GM12874 (cell line): ENCODE results near the gene LRRFIP1.

Source experiments
- CTCF ChIP-seq: IDR thresholded peaks from 2 replicates; pipeline ENCODE4 v1.5.1; 2011; ENCODE audit warnings: low read depth, mild to moderate bottlenecking, control low read depth, low read length, moderate library complexity; ENCODE audit not compliant: insufficient read depth

Gene LRRFIP1

GRCh38 chr2:237629188-237629534, 1.8 kb downstream of the LRRFIP1 start:
- no peak for TF ChIP-seq CTCF

GRCh38 chr2:237629739-237630138, 2.4 kb downstream of the LRRFIP1 start:
- TF ChIP-seq CTCF, result no peak

- TF ChIP-seq CTCF, result no peak
These were observed 3.0 kb downstream of the LRRFIP1 start for GRCh38 chr2:237630216-237631000.

GRCh38 chr2:237631007-237631785, 3.8 kb downstream of the LRRFIP1 start:
- no peak for TF ChIP-seq CTCF

GRCh38 chr2:237631801-237632585, 4.6 kb downstream of the LRRFIP1 start:
- TF ChIP-seq CTCF, result no peak

GRCh38 chr2:237633061-237633561, 5.7 kb downstream of the LRRFIP1 start:
- TF ChIP-seq CTCF, result no peak

- no peak for TF ChIP-seq CTCF
These were observed 9.2 kb downstream of the LRRFIP1 start for GRCh38 chr2:237636578-237636977.
